OCI-LY7 (cell line): Measurements from ENCODE around the gene PIP4K2A.

Experiments used
- CTCF ChIP-seq: fragments of 200-600 bp; sonication (generic); conservative IDR thresholded peaks from 2 replicates; pipeline ENCODE4 v1.5.1; 2014; ENCODE audit warnings: mild to moderate bottlenecking, antibody characterized with exemption, low read length, moderate library complexity, mixed read lengths
- EZH2phosphoT487 ChIP-seq: fragments of 200-600 bp; sonication (generic); IDR thresholded peaks from 2 replicates; pipeline ENCODE4 v1.6.1; 2018; ENCODE audit warnings: low read depth, borderline replicate concordance, mild to moderate bottlenecking, mixed run types, antibody characterized with exemption, low read length, moderate library complexity, mixed read lengths

GRCh38 chr10:22673785-22674572 is 40.4 kb downstream of the PIP4K2A start:
- TF ChIP-seq CTCF: no peak
- no peak for TF ChIP-seq EZH2phosphoT487
